Endothelial cell of umbilical vein (primary cell): ENCODE data around the gene SETD6. TPM values are rescaled to one million over a fixed set of nuclear protein-coding genes. Genes with fewer than 3 reads are reported as not detected.

Source experiments
- BruUV-seq: library from RNA; stranded (reverse); fragments of 400-500 nt; replicated peaks from 2 replicates; lab custom pipeline; 2021; lab: Mats Ljungman, UMichigan
- CTCF ChIA-PET: fragments of 300-600, 350-600 bp; sonication (Branson Sonifier 250); formaldehyde crosslinking; loops from one replicate; lab custom pipeline; 2021; ENCODE audit warnings: antibody characterized with exemption, inconsistent platforms; lab: Charles Lee
- POLR2A ChIA-PET: fragments of 300-600, 350-600 bp; sonication (Branson Sonifier 250); formaldehyde crosslinking; loops from one replicate; lab custom pipeline; 2021; ENCODE audit warnings: antibody characterized with exemption, inconsistent platforms; lab: Charles Lee
- DNase-seq: peaks from one replicate; pipeline ENCODE4 v3.0.0-alpha.2; 2011; ENCODE audit warnings: low read depth, low spot score
- FAIRE-seq: peaks from 2 replicates; lab custom pipeline; 2011; peaks lifted over from hg19 to GRCh38; lab: Jason Lieb, UNC
- H2AFZ ChIP-seq: 2 replicates; pipeline ENCODE4 v1.6.0; 2012; ENCODE audit warnings: low read depth, low read length, control low read depth, inconsistent platforms
- H3K27ac ChIP-seq: 2 replicates; pipeline ENCODE4 v1.5.1; 2011; ENCODE audit warnings: low read depth, mild to moderate bottlenecking, control low read depth, low read length, moderate library complexity; ENCODE audit not compliant: insufficient read depth
- H3K27me3 ChIP-seq, 2 experiments: 2 replicates each; pipeline versions ENCODE4 v1.6.0 to v1.6.1; 2011; ENCODE audit warnings: low read length in 2 of 2, mixed read lengths in 1 of 2; ENCODE audit not compliant: control insufficient read depth in 2 of 2, insufficient read depth in 2 of 2
- H3K36me3 ChIP-seq, 2 experiments: 2 replicates in 1 of 2; 3 replicates in 1 of 2; pipeline ENCODE4 v1.5.1; 2011; ENCODE audit warnings: low read length in 2 of 2, mild to moderate bottlenecking in 1 of 2, moderate library complexity in 1 of 2; ENCODE audit not compliant: control insufficient read depth in 2 of 2, insufficient read depth in 2 of 2; ENCODE audit errors: extremely low read depth in 1 of 2
- H3K4me1 ChIP-seq: 3 replicates; pipeline ENCODE4 v1.5.1; 2011; ENCODE audit warnings: mild to moderate bottlenecking, low read length; ENCODE audit not compliant: control insufficient read depth, insufficient read depth; ENCODE audit errors: extremely low read depth
- H3K4me2 ChIP-seq: 2 replicates; pipeline ENCODE4 v1.6.1; 2011; ENCODE audit warnings: low read length, control low read depth, mixed read lengths; ENCODE audit not compliant: insufficient read depth
- H3K4me3 ChIP-seq, 3 experiments: fragments of 200-600 bp in 1 of 3; sonication (generic), shearing (Covaris generic) in 1 of 3; replicated peaks in 1 of 3; 2 replicates each; pipeline ENCODE4 v1.5.1; 2011 to 2016; ENCODE audit warnings: control low read depth in 3 of 3, low read length in 3 of 3, mild to moderate bottlenecking in 2 of 3, inconsistent platforms in 1 of 3, low read depth in 1 of 3, moderate library complexity in 1 of 3; ENCODE audit not compliant: insufficient read depth in 1 of 3
- H3K79me2 ChIP-seq: 2 replicates; pipeline ENCODE4 v1.6.0; 2012; ENCODE audit warnings: low read length, inconsistent platforms; ENCODE audit not compliant: control insufficient read depth, insufficient read depth
- H3K9ac ChIP-seq: replicated peaks from 2 replicates; pipeline ENCODE3; 2011; ENCODE audit warnings: low read length, control low read depth; ENCODE audit not compliant: insufficient read depth; ENCODE audit errors: extremely low read depth
- H3K9me1 ChIP-seq: replicated peaks from 3 replicates; pipeline ENCODE4 v1.6.0; 2011; ENCODE audit warnings: mild to moderate bottlenecking, low read length; ENCODE audit not compliant: control insufficient read depth, insufficient read depth; ENCODE audit errors: extremely low read depth
- H3K9me3 ChIP-seq: replicated peaks from 2 replicates; pipeline ENCODE4 v1.5.1; 2012; ENCODE audit warnings: low read length, inconsistent platforms; ENCODE audit not compliant: control insufficient read depth, insufficient read depth
- H4K20me1 ChIP-seq: replicated peaks from 2 replicates; pipeline ENCODE3; 2011; ENCODE audit warnings: mild to moderate bottlenecking, low read length; ENCODE audit not compliant: control insufficient read depth, insufficient read depth; ENCODE audit errors: extremely low read depth
- FOS ChIP-seq: IDR thresholded peaks from 2 replicates; pipeline ENCODE4 v1.6.1; 2011; ENCODE audit warnings: mild to moderate bottlenecking, low read length, moderate library complexity, borderline replicate concordance; ENCODE audit not compliant: insufficient read depth
- GATA2 ChIP-seq: IDR thresholded peaks from 2 replicates; pipeline ENCODE4 v1.7.0; 2011; ENCODE audit warnings: low read depth, mild to moderate bottlenecking, moderate library complexity, mixed read lengths, low read length; ENCODE audit not compliant: insufficient read length, insufficient read depth
- POLR2A ChIP-seq: IDR thresholded peaks from 2 replicates; pipeline ENCODE4 v1.6.1; 2012; ENCODE audit warnings: low read depth, mild to moderate bottlenecking, control low read depth, low read length
- POLR2AphosphoS5 ChIP-seq: IDR thresholded peaks from 2 replicates; pipeline ENCODE4 v1.6.1; 2012; ENCODE audit warnings: low read depth, mild to moderate bottlenecking, control low read depth, low read length, moderate library complexity; ENCODE audit not compliant: insufficient read depth
- dilution Hi-C: fragments of 300-500 bp; cut with MboI; formaldehyde crosslinking; loops from one replicate; pipeline ENCODE4 v1.15.0; 2019; ENCODE audit warnings: low sequenced_read_pairs; ENCODE audit not compliant: extremely low pct_ligation_motif_present
- intact Hi-C: fragments of 100-400 bp; cut with micrococcal nuclease; formaldehyde crosslinking; loops from one replicate; pipeline ENCODE4 v1.10.0; 2022
- polyA plus RNA-seq, 4 experiments: library from polyadenylated mRNA; depleted of rRNA in 3 of 4; stranded (reverse) in 3 of 4; unstranded in 1 of 4; fragments of >200 nt; gene quantifications; 2 replicates each; pipeline versions ENCODE4 v1.2.1 to v1.2.3, GENCODE V29; 2011 to 2012; ENCODE audit warnings: missing spikeins in 1 of 4
- total RNA-seq: library from RNA; stranded (reverse); gene quantifications from 2 replicates; pipeline ENCODE4 v1.2.3, GENCODE V29; 2021
- TF ChIP-seq, protein P1 (sequence below), 2 donors: IDR thresholded peaks; 1 replicate in 1 of 2; 2 replicates in 1 of 2; pipeline ENCODE4 v1.5.1; 2011; ENCODE audit warnings: low read length in 2 of 2, mild to moderate bottlenecking in 2 of 2, moderate library complexity in 2 of 2, control low read depth in 1 of 2, inconsistent platforms in 1 of 2, low read depth in 1 of 2; ENCODE audit not compliant: insufficient read depth in 1 of 2; ENCODE audit errors: extremely low read depth in 1 of 2

The SETD6 gene
- total and polyA plus RNA-seq, 2 donors (not counting 3 experiments of a cell fraction or from before 2014, with no cell fraction given), result 10.2 to 16.4 TPM

DNA sequence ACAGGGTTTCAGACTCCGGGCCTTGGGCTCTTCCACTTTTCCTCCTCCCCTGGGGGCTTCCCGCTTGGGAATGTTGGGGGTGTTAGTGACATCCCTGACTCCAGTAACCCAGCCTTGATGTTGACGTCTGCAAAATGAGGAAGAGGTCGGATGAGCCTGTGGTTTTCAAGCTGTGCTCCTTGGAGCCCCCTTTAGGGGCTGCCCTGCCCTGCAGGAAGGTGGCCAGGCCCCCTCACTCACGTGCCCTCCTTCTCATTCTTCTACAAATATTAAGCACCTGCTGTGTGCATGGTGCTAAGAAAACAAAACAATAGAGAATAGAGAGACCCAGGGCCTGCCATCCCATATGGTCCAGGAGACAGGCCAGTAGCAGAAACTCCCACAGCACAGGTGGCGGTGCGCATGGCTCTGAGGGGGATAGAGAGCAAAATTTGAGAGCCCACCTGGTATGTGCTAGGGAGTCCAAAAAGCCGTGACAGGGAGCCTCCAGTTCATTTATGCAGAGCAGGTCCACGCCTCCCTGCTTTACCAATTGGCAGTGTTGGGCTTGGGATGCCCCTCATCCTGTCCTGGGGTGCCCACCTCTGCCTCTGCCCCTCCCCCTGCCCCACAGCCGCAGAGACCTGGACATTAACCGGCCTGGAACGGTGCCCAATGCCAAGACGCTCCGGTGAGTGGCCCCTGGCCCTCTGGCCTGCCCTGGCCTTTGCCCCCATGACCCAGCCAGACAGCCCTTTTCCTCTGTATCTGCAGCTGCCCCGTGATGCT lies 7.9 kb upstream of the SETD6 start:
- no peak overlapping the region for H3K4me2 ChIP-seq
- no peak overlapping the region for H3K9ac ChIP-seq
- no TSS peak for BruUV-seq
- no peaks in the 10 kb centered on the region for H4K20me1 ChIP-seq
- no peaks in the 10 kb centered on the region for H3K4me1 ChIP-seq
- ChIA-PET CTCF (no interaction called here), POLR2A (no interaction called here)
- dilution Hi-C loops, result no loop called here
- peaks cover 0 to 38% of the 10 kb centered on the region in 2 experiments for H3K36me3 ChIP-seq
- H3K9me3 ChIP-seq, result no peaks in the 10 kb centered on the region
- H3K27ac ChIP-seq, result no peak overlapping the region
- no peak for DNase-seq
- no peaks in the 10 kb centered on the region for H3K79me2 ChIP-seq
- TF ChIP-seq POLR2A (no peak), FOS (no peak), POLR2AphosphoS5 (no peak), GATA2 (no peak)
- TF ChIP-seq, protein P1, sequence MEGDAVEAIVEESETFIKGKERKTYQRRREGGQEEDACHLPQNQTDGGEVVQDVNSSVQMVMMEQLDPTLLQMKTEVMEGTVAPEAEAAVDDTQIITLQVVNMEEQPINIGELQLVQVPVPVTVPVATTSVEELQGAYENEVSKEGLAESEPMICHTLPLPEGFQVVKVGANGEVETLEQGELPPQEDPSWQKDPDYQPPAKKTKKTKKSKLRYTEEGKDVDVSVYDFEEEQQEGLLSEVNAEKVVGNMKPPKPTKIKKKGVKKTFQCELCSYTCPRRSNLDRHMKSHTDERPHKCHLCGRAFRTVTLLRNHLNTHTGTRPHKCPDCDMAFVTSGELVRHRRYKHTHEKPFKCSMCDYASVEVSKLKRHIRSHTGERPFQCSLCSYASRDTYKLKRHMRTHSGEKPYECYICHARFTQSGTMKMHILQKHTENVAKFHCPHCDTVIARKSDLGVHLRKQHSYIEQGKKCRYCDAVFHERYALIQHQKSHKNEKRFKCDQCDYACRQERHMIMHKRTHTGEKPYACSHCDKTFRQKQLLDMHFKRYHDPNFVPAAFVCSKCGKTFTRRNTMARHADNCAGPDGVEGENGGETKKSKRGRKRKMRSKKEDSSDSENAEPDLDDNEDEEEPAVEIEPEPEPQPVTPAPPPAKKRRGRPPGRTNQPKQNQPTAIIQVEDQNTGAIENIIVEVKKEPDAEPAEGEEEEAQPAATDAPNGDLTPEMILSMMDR (IDR thresholded peaks at IDR 0.05; ENCODE audit: extremely low read depth in 1 of 2, insufficient read depth in 1 of 2, low read depth in 1 of 2, low read length in 2 of 2), result no peak
- H3K9me1 ChIP-seq, result no peaks in the 10 kb centered on the region
- no peak for FAIRE-seq
- no peak overlapping the region for H3K4me3 ChIP-seq
- intact Hi-C loops, result no loop called here
- H3K27me3 ChIP-seq, result no peaks in the 10 kb centered on the region
- no peak overlapping the region for H2AFZ ChIP-seq
